Breast epithelium (tissue), 3 donors: ENCODE data around the gene NAT9.

Experiments
- POLR2AphosphoS5 ChIP-seq, 3 donors: sonication (generic); formaldehyde crosslinking; IDR thresholded peaks; one replicate each; pipeline ENCODE4 v1.6.1; 2017; ENCODE audit warnings: antibody characterized with exemption in 3 of 3
- TF ChIP-seq, protein P1 (sequence below), 3 donors: fragments of 450-650 bp; IDR thresholded peaks; one replicate each; pipeline ENCODE4 v1.5.1; 2016 to 2017; ENCODE audit warnings: antibody characterized with exemption in 3 of 3, mild to moderate bottlenecking in 3 of 3, moderate library complexity in 3 of 3

DNA sequence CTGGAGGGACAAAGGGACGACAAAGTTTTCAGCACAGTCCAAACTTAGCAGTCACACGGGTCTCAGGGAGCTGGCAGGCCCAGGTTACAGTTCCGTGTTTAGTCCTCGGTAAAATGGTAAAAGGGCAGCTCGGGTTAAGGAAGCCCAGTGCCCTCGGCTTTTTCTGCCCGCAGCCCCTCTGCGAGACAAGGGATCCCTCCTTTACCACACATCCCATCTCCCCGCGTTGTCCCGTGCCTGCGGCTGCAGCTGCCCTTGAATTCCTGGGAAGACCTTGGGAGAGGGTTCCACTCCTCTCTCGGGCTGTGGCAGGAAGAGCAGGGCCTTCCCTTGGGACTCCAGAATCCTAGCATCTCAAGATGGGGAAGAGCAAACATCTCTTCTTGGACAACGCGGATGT lies 46.3 kb downstream of the NAT9 start:
- TF ChIP-seq POLR2AphosphoS5 (IDR thresholded peaks at IDR 0.05) = no peak
- TF ChIP-seq, protein P1, sequence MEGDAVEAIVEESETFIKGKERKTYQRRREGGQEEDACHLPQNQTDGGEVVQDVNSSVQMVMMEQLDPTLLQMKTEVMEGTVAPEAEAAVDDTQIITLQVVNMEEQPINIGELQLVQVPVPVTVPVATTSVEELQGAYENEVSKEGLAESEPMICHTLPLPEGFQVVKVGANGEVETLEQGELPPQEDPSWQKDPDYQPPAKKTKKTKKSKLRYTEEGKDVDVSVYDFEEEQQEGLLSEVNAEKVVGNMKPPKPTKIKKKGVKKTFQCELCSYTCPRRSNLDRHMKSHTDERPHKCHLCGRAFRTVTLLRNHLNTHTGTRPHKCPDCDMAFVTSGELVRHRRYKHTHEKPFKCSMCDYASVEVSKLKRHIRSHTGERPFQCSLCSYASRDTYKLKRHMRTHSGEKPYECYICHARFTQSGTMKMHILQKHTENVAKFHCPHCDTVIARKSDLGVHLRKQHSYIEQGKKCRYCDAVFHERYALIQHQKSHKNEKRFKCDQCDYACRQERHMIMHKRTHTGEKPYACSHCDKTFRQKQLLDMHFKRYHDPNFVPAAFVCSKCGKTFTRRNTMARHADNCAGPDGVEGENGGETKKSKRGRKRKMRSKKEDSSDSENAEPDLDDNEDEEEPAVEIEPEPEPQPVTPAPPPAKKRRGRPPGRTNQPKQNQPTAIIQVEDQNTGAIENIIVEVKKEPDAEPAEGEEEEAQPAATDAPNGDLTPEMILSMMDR (IDR thresholded peaks at IDR 0.05) = no peak
